Left lung (tissue), 10 donors: ENCODE results near the gene EXOC2. TPM values are rescaled to one million over a fixed set of nuclear protein-coding genes. Genes with fewer than 3 reads are reported as not detected.

Source experiments
- ATAC-seq: fragments of 200-7000 bp; cut with Tn5 transposase; one replicate; pipeline ENCODE4 v1.9.1; 2020; ENCODE audit warnings: moderate library complexity
- DNase-seq, 4 donors: peaks; one replicate each; pipeline ENCODE4 v3.0.0-alpha.2; 2013 to 2020
- H3K27ac ChIP-seq, 2 donors: fragments of 200-600 bp; sonication (generic) in 1 of 2; one replicate each; pipeline versions ENCODE4 v1.5.0 to v1.8.0; 2020 to 2021
- H3K27me3 ChIP-seq, 2 donors: fragments of 200-600 bp; sonication (generic) in 1 of 2; one replicate each; pipeline versions ENCODE4 v1.5.0 to v1.8.0; 2020 to 2021
- H3K36me3 ChIP-seq, 2 donors: fragments of 200-600 bp; sonication (generic) in 1 of 2; one replicate each; pipeline versions ENCODE4 v1.5.0 to v1.8.0; 2020 to 2021
- H3K4me1 ChIP-seq, 2 donors: fragments of 200-600 bp; one replicate each; pipeline ENCODE4 v1.8.0; 2021
- H3K4me3 ChIP-seq, 2 donors: fragments of 200-600 bp; sonication (generic) in 1 of 2; one replicate each; pipeline versions ENCODE4 v1.5.0 to v1.8.0; 2020 to 2021; ENCODE audit warnings: mild to moderate bottlenecking in 1 of 2
- H3K9me3 ChIP-seq, 2 donors: fragments of 200-600 bp; sonication (generic) in 1 of 2; one replicate each; pipeline versions ENCODE4 v1.5.0 to v1.8.0; 2020 to 2021
- CTCF ChIP-seq, 2 donors: fragments of 200-600 bp; sonication (generic) in 1 of 2; IDR thresholded peaks; one replicate each; pipeline versions ENCODE4 v1.5.0 to v1.8.0; 2021; ENCODE audit warnings: antibody characterized with exemption in 2 of 2
- intact Hi-C, 2 donors: fragments of 100-400 bp; cut with DNase I; formaldehyde crosslinking; loops; one replicate each; pipeline versions ENCODE4 v1.11.2 to v1.14.2; 2022
- polyA plus RNA-seq, 6 donors: library from polyadenylated mRNA; unstranded; fragments of 120-200 nt; gene quantifications; one replicate each; pipeline ENCODE4 v1.2.1, GENCODE V29; 2013; ENCODE audit not compliant: insufficient read length in 6 of 6
- total RNA-seq, 2 donors: library from RNA; stranded (reverse); fragmentation: NEBNext Ultra II Directional; extraction: Animal tissue kit (Norgen Biotek cat#: 25700); gene quantifications; one replicate each; pipeline ENCODE4 v1.2.1, GENCODE V29; 2021
- donor health status: DM: no; HTN: yes; CAD: no.
- donor health status: DM: no; HTN: no; CAD: no.

Gene EXOC2
- total and polyA plus RNA-seq, 8 donors, result 19.8 to 30.4 (median 28.4) TPM

GRCh38 chr6:599576-600448 is 93.1 kb downstream of the EXOC2 start:
- intact Hi-C loops, result loop anchor here in 1 of 2 donors (10.0 kb wide), 1 partner anchor 785 kb away; the partner anchor contains the start of gene FOXF2
- no peak for ATAC-seq
- Histone ChIP-seq H3K27me3 (no peaks in the 10 kb centered on the region), H3K4me1 (no peaks in the 10 kb centered on the region), H3K9me3 (no peaks in the 10 kb centered on the region), H3K4me3 (no peak overlapping the region), H3K36me3 (peaks cover 0 to 25% of the 10 kb centered on the region in 2 donors), H3K27ac (no peak overlapping the region)
- TF ChIP-seq CTCF (IDR thresholded peaks at IDR 0.05), result no peak
- DNase-seq, result peak in 2 of 4 donors; percentile 12 to 32

GRCh38 chr6:593907-594212 is 99.1 kb downstream of the EXOC2 start:
- intact Hi-C loops, result loop anchor here in 1 of 2 donors (10.0 kb wide), 1 partner anchor 791 kb away; the partner anchor contains the start of gene FOXF2
- no peak for TF ChIP-seq CTCF (IDR thresholded peaks at IDR 0.05)
- H3K36me3 ChIP-seq, result peaks cover 0 to 61% of the 10 kb centered on the region in 2 donors
- H3K4me3 ChIP-seq, result no peak overlapping the region
- no peaks in the 10 kb centered on the region for H3K9me3 ChIP-seq
- H3K27ac ChIP-seq, result no peak overlapping the region
- no peak for ATAC-seq
- H3K27me3 ChIP-seq, result no peaks in the 10 kb centered on the region
- H3K4me1 ChIP-seq, result no peaks in the 10 kb centered on the region
- no peak for DNase-seq

DNA sequence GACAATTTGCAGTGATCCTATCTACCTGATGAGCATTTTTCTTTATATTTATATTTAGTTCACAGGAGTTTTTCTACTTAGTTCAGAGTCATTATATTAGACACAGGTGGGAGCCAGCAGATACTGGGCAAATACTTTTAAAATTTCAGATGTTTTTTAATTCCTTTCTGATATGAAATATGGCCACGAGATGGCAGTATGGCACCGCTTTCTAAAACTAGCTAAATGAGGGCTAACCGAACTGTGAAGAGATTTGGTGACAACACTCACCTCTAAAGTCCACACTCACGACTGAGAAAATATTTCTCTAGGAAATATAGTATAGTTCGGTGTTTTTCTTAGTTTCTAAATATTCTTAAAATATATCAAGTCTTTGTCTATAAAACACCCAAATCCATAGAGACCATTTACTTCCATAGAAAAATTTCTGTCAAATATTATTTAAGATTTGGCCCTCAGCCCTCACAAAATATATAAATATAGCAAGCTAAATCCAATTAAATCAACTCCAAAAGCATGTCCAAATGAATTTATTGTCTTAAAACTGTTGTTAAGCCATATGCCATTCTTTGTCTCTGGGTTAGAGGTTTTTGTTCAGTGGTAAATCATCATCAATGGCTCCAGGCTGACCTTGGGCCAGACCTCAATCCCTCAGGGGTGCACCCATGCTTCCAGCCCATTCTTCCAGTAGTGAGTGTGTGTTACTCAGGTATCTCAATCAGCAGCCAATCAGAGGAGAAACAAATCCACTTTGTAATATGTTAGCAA is 99.6 kb downstream of the EXOC2 start:
- TF ChIP-seq CTCF (IDR thresholded peaks at IDR 0.05), result peak; percentile 51 to 75
- H3K9me3 ChIP-seq, result no peaks in the 10 kb centered on the region
- H3K4me1 ChIP-seq, result no peaks in the 10 kb centered on the region
- peaks cover 0 to 64% of the 10 kb centered on the region in 2 donors for H3K36me3 ChIP-seq
- no peak overlapping the region for H3K27ac ChIP-seq
- H3K27me3 ChIP-seq, result no peaks in the 10 kb centered on the region
- intact Hi-C loops, result loop anchor here in 1 of 2 donors (10.0 kb wide), 1 partner anchor 791 kb away; the partner anchor contains the start of gene FOXF2
- ATAC-seq (peak; percentile 89), DNase-seq (peak in 2 of 4 donors; percentile 54 to 74)
- H3K4me3 ChIP-seq, result no peak overlapping the region

- DNase-seq, result no peak
- Histone ChIP-seq H3K4me1 (no peaks in the 10 kb centered on the region), H3K9me3 (no peaks in the 10 kb centered on the region), H3K36me3 (peaks cover 0 to 48% of the 10 kb centered on the region in 2 donors), H3K4me3 (no peak overlapping the region), H3K27ac (no peak overlapping the region), H3K27me3 (no peaks in the 10 kb centered on the region)
- no peak for ATAC-seq
- no peak for TF ChIP-seq CTCF (IDR thresholded peaks at IDR 0.05)
- intact Hi-C loops, result no loop called here
These were observed 103.8 kb downstream of the EXOC2 start for GRCh38 chr6:589090-589489.

DNA sequence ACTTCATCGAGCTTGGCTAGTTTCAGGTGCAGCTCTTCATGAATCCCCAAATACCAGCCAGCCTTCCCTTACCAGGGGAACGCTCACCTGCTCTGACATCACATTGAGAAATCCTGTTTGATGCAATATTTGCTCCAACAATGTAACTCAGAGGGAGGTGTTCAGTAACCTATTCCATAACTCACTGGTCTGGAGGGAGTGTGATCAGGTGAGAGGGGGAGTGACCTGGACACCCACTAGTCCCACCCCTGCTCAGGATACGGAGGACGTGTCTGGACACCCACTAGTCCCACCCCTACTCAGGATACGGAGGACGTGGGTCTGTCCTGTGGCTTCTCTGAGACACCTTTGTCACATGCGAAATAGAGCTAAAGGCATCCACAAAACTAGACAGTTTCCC is 106.4 kb downstream of the EXOC2 start:
- Histone ChIP-seq H3K9me3 (no peaks in the 10 kb centered on the region), H3K27ac (no peak overlapping the region), H3K36me3 (peaks cover 0 to 38% of the 10 kb centered on the region in 2 donors), H3K27me3 (no peaks in the 10 kb centered on the region), H3K4me3 (no peak overlapping the region), H3K4me1 (no peaks in the 10 kb centered on the region)
- no peak for TF ChIP-seq CTCF (IDR thresholded peaks at IDR 0.05)
- ATAC-seq, result no peak
- no peak for DNase-seq
- intact Hi-C loops, result no loop called here
